SU-DHL-6 (cell line): Measurements from ENCODE around the gene CBL.

ENCODE experiments used
- H2AFZ ChIP-seq: fragments of 200-600 bp; sonication (generic); 2 replicates; pipeline ENCODE4 v1.6.1; 2014; ENCODE audit warnings: low read depth, mild to moderate bottlenecking, moderate library complexity, mixed read lengths, antibody characterized with exemption, low read length; ENCODE audit not compliant: severe bottlenecking
- H3F3A ChIP-seq: fragments of 200-600 bp; shearing (Covaris generic); 2 replicates; pipeline ENCODE4 v1.6.0; 2016; ENCODE audit warnings: antibody characterized with exemption, mild to moderate bottlenecking; ENCODE audit not compliant: insufficient read depth
- H3K27ac ChIP-seq: fragments of 200-600 bp; sonication (generic); 2 replicates; pipeline ENCODE4 v1.5.1; 2016; ENCODE audit warnings: low read depth, mild to moderate bottlenecking, low read length, moderate library complexity, mixed read lengths
- H3K27me3 ChIP-seq: fragments of 200-600 bp; sonication (generic), shearing (Covaris generic); 2 replicates; pipeline ENCODE4 v1.6.0; 2014; ENCODE audit warnings: mild to moderate bottlenecking, low read length
- H3K36me3 ChIP-seq: fragments of 200-600 bp; sonication (generic); 2 replicates; pipeline ENCODE4 v1.6.1; 2014; ENCODE audit warnings: mild to moderate bottlenecking, low read length, mixed read lengths
- H3K4me2 ChIP-seq: fragments of 300-600, 200-600 bp; shearing (Covaris generic), sonication (generic); 2 replicates; pipeline ENCODE4 v1.6.0; 2014; ENCODE audit warnings: low read length, low read depth, mild to moderate bottlenecking; ENCODE audit not compliant: poor library complexity, severe bottlenecking
- H3K4me3 ChIP-seq: fragments of 200-600 bp; sonication (generic); 2 replicates; pipeline ENCODE4 v1.5.1; 2014; ENCODE audit warnings: antibody characterized with exemption, low read length, mild to moderate bottlenecking, mixed read lengths; ENCODE audit not compliant: insufficient read depth, poor library complexity, severe bottlenecking
- H3K79me2 ChIP-seq: fragments of 200-600 bp; sonication (generic); 2 replicates; pipeline ENCODE4 v1.6.1; 2014; ENCODE audit warnings: mild to moderate bottlenecking, low read length, moderate library complexity; ENCODE audit not compliant: insufficient read depth
- H3K9ac ChIP-seq: fragments of 200-600 bp; sonication (generic); 2 replicates; pipeline ENCODE4 v1.7.0; 2014; ENCODE audit warnings: mild to moderate bottlenecking, low read length
- H3K9me2 ChIP-seq: fragments of 200-600 bp; sonication (generic); replicated peaks from 2 replicates; pipeline ENCODE4 v1.6.1; 2014; ENCODE audit warnings: low read length; ENCODE audit not compliant: insufficient read depth
- H3K9me3 ChIP-seq: fragments of 200-600 bp; sonication (generic); 2 replicates; pipeline ENCODE4 v1.6.1; 2014; ENCODE audit warnings: low read length, mixed read lengths; ENCODE audit not compliant: insufficient read depth
- H4K20me1 ChIP-seq: fragments of 200-600 bp; sonication (generic); 2 replicates; pipeline ENCODE4 v1.6.1; 2014; ENCODE audit warnings: low read depth, mild to moderate bottlenecking, antibody characterized with exemption, low read length, moderate library complexity, mixed read lengths
- CTCF ChIP-seq: fragments of 200-600 bp; sonication (generic); IDR thresholded peaks from one replicate; pipeline ENCODE4 v1.5.1; 2017; ENCODE audit warnings: antibody characterized with exemption, mild to moderate bottlenecking, low read length, moderate library complexity; ENCODE audit not compliant: insufficient read depth, poor library complexity, severe bottlenecking
- EZH2phosphoT487 ChIP-seq: fragments of 200-600 bp; sonication (generic), shearing (Covaris generic); conservative IDR thresholded peaks from 2 replicates; pipeline ENCODE4 v1.6.1; 2018; ENCODE audit warnings: mild to moderate bottlenecking, antibody characterized with exemption, low read length, moderate library complexity, mixed read lengths

The CBL gene

GRCh38 chr11:119205574-119206510 lies at the start of gene CBL:
Gene CBL (plus strand): TSS chr11:119206339. CDS start chr11:119206418, 79 bp downstream.
- Histone ChIP-seq H3K27ac (peak within 1 kb of the TSS; percentile 83), H3K9me3 (no peaks in the 10 kb centered on the region), H2AFZ (peak within 1 kb of the TSS; percentile 100), H3K9ac (peak within 1 kb of the TSS; percentile 99), H3K4me3 (peak within 1 kb of the TSS; percentile 100), H3K9me2 (no peaks in the 10 kb centered on the region), H3K4me2 (peak within 1 kb of the TSS; percentile 95), H3F3A (peaks cover 12% of the 10 kb centered on the region; the same call in 1 of the 2 replicates), H3K79me2 (peaks cover 42% of the 10 kb centered on the region), H4K20me1 (0 out of 2 replicates have a peak, but pooled peaks cover 9% of the 10 kb centered on the region), H3K27me3 (no peaks in the 10 kb centered on the region), H3K36me3 (no peaks in the 10 kb centered on the region)
- TF ChIP-seq CTCF (peak; percentile 92), EZH2phosphoT487 (no peak)

GRCh38 chr11:119156496-119156895 lies 49.6 kb upstream of the CBL start:
- H3K79me2 ChIP-seq = no peaks in the 10 kb centered on the region
- no peaks in the 10 kb centered on the region for H3F3A ChIP-seq
- H3K9me3 ChIP-seq = no peaks in the 10 kb centered on the region
- TF ChIP-seq EZH2phosphoT487 (no peak), CTCF (no peak)
- H3K4me2 ChIP-seq = no peak overlapping the region
- no peak overlapping the region for H2AFZ ChIP-seq
- no peaks in the 10 kb centered on the region for H3K27me3 ChIP-seq
- H3K9me2 ChIP-seq = no peaks in the 10 kb centered on the region
- H3K36me3 ChIP-seq = no peaks in the 10 kb centered on the region
- no peak overlapping the region for H3K9ac ChIP-seq
- no peak overlapping the region for H3K27ac ChIP-seq
- no peaks in the 10 kb centered on the region for H4K20me1 ChIP-seq
- H3K4me3 ChIP-seq = no peak overlapping the region

- H3K27ac ChIP-seq = no peak overlapping the region
- H3K9me2 ChIP-seq = no peaks in the 10 kb centered on the region
- H4K20me1 ChIP-seq = no peaks in the 10 kb centered on the region
- no peak overlapping the region for H3K4me2 ChIP-seq
- no peaks in the 10 kb centered on the region for H3K27me3 ChIP-seq
- H3K9ac ChIP-seq = no peak overlapping the region
- H3K36me3 ChIP-seq = no peaks in the 10 kb centered on the region
- H3F3A ChIP-seq = no peaks in the 10 kb centered on the region
- no peaks in the 10 kb centered on the region for H3K9me3 ChIP-seq
- no peak overlapping the region for H2AFZ ChIP-seq
- TF ChIP-seq EZH2phosphoT487 = no peak
- H3K79me2 ChIP-seq = no peaks in the 10 kb centered on the region
- H3K4me3 ChIP-seq = no peak overlapping the region
Measured at GRCh38 chr11:119157063-119157462, 49.1 kb upstream of the CBL start.

- no peak overlapping the region for H2AFZ ChIP-seq
- no peaks in the 10 kb centered on the region for H4K20me1 ChIP-seq
- H3K27ac ChIP-seq = no peak overlapping the region
- no peaks in the 10 kb centered on the region for H3K79me2 ChIP-seq
- TF ChIP-seq CTCF (no peak), EZH2phosphoT487 (no peak)
- H3K27me3 ChIP-seq = no peaks in the 10 kb centered on the region
- H3K9me3 ChIP-seq = no peaks in the 10 kb centered on the region
- no peak overlapping the region for H3K4me2 ChIP-seq
- no peaks in the 10 kb centered on the region for H3F3A ChIP-seq
- no peak overlapping the region for H3K9ac ChIP-seq
- H3K9me2 ChIP-seq = no peaks in the 10 kb centered on the region
- no peaks in the 10 kb centered on the region for H3K36me3 ChIP-seq
- H3K4me3 ChIP-seq = no peak overlapping the region
Measured at GRCh38 chr11:119158467-119158866, 47.7 kb upstream of the CBL start.
